Astrocyte of the spinal cord (primary cell): ENCODE results near the gene PROSER3.
"Not testable (repeated sequence)": the region's sequence is repeated elsewhere in the genome, so short reads cannot be mapped to it uniquely, and the experiment has no call there.

Source experiments
- DNase-seq: peaks from one replicate; pipeline ENCODE4 v3.0.0; 2011; ENCODE audit warnings: low read depth, low spot score
- H3K4me3 ChIP-seq: 2 replicates; pipeline ENCODE4 v1.5.1; 2011; ENCODE audit warnings: low read depth, mild to moderate bottlenecking, low read length, moderate library complexity
- CTCF ChIP-seq: IDR thresholded peaks from 2 replicates; pipeline ENCODE4 v1.5.1; 2012; ENCODE audit warnings: low read depth, mild to moderate bottlenecking, low read length, inconsistent platforms
- in situ Hi-C: cut with HindIII; loops from 2 replicates; pipeline ENCODE4 v1.10.0; 2017; ENCODE audit warnings: low sequenced_read_pairs

The PROSER3 gene

GRCh38 chr19:35791814-35792279, 33.9 kb downstream of the PROSER3 start:
- TF ChIP-seq CTCF: no peak
- H3K4me3 ChIP-seq: no peak overlapping the region
- in situ Hi-C loops: no loop called here
- DNase-seq: no peak

GRCh38 chr19:35792312-35792711, 34.3 kb downstream of the PROSER3 start:
- no peak overlapping the region for H3K4me3 ChIP-seq
- in situ Hi-C loops: no loop called here
- no peak for TF ChIP-seq CTCF
- no peak for DNase-seq

- H3K4me3 ChIP-seq: no peak overlapping the region
- TF ChIP-seq CTCF: no peak
- in situ Hi-C loops: no loop called here
- DNase-seq: no peak
Observed at GRCh38 chr19:35792888-35793287, 34.9 kb downstream of the PROSER3 start.

- no peak for DNase-seq
- no peak overlapping the region for H3K4me3 ChIP-seq
- in situ Hi-C loops: no loop called here
- no peak for TF ChIP-seq CTCF
Observed at GRCh38 chr19:35793381-35794165, 35.6 kb downstream of the PROSER3 start.

- DNase-seq, in situ Hi-C loops, H3K4me3 ChIP-seq: not testable (repeated sequence)
Observed at GRCh38 chr19:35795564-35795963, 37.6 kb downstream of the PROSER3 start.

- H3K4me3 ChIP-seq: no peak overlapping the region
- DNase-seq: no peak
- no peak for TF ChIP-seq CTCF
- in situ Hi-C loops: no loop called here
Observed at GRCh38 chr19:35796645-35797542, 38.9 kb downstream of the PROSER3 start.

GRCh38 chr19:35797663-35798062, 39.7 kb downstream of the PROSER3 start:
- no peak for TF ChIP-seq CTCF
- no peak overlapping the region for H3K4me3 ChIP-seq
- DNase-seq: no peak
- in situ Hi-C loops: no loop called here
